ENCODE results near the gene GRAPL.
"Not testable (repeated sequence)": the region's sequence is repeated elsewhere in the genome, so short reads cannot be mapped to it uniquely, and the experiment has no call there.

Gene GRAPL

DNA sequence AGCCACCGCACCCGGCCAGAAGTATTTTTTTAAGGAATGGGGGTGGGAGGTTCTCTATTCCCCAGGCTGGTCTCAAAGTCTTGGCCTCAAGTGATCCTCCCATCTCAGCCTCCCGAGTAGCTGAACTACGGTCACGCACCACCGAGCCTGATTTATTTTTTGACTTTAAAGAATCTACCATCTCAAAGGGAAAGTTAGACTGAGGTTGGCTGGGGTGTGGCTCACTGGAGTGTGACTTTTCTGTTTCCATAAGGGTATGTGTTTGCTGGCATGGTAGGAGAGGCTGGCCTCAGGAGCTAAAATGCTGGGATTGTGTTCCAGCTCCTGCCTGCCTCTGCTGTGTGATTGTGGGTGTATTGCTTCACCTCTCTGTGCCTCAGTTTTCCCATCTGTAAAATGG lies 10.6 kb downstream of the GRAPL start:
- DNase-seq = not testable (repeated sequence)

DNA sequence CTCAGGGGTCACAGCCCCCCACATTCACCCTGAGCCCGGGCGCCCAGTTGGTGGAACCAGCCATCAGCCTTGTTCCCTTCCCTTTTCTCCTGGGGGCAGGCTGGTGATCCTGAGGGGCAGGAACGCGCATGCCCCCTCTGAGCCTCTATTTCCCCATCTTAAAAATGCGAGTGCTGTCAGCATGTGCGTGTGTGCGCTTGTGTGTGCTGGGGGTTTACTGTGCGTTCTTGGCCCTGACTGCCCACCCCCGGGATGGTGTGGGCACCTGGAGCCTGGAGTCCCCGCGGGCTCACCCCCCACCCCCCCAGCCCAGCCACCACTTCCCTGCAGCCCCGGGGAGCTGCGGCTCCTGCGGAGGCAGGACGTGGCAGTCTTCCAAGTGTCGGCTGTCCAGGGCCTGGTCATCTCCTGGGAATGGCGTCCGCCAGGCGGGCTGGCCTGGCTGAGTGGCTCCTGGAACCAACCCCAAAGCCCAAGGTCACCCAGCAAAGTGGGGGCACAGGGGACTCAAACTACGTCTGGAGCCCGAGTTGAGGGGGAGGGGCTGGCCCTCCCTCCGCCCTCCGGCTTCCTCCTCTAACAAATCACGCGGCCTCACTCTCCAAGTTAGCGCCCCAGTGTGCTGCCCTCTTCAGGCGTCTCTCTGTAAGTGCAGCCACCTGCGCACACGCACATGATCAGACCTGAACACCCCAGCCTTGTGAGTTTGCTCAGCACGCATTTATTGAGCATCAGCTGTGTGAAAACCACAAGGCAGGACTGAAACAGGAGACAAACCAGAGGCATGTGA lies 14.2 kb downstream of the GRAPL start:
- not testable (repeated sequence) for DNase-seq

GRCh38 chr17:19142419-19142818 lies 15.0 kb downstream of the GRAPL start:
- DNase-seq = not testable (repeated sequence)

- not testable (repeated sequence) for DNase-seq
These were observed 15.8 kb downstream of the GRAPL start for GRCh38 chr17:19143097-19143777.

DNA sequence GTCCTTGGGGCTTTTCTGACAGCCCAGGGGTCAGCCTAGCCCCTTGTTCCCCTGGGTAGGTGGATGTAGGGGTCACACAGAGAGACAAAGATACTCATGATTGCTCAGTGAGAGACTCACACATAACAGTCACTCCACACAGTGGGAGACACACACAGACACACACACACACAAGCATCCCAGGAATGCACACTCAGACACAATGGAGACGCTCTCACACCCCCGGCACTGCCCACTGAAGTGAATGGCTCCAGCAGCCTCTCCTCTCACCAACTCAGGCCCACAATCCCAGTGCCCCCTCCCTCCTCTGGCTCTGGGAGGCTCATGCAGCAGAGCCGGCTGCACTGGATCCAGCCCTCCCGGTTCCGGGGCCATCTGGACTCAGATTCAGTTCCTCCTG lies 17.0 kb downstream of the GRAPL start:
- DNase-seq = not testable (repeated sequence)

DNA sequence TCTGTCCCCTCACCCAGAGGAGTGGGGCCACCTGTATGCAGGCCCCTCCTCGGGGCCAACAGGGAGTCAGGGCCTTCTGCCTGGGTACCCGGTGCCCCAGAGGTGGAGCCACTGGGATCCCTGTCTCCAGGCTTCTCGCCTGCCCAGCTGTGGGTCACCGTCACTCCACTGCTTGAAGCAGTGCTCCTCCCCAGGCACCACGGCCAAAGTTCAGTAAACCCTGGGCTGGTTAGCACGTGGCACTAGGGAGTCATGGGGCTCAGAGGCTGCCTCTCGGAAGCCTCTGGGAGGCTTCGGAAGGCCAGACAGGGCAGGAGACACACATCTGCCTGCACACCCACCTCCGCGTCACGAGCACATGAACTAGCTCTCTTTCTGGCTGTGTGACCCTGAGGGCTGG lies 18.1 kb downstream of the GRAPL start:
- not testable (repeated sequence) for DNase-seq

- DNase-seq = not testable (repeated sequence)
These were observed 23.6 kb downstream of the GRAPL start for GRCh38 chr17:19150678-19151615.

DNA sequence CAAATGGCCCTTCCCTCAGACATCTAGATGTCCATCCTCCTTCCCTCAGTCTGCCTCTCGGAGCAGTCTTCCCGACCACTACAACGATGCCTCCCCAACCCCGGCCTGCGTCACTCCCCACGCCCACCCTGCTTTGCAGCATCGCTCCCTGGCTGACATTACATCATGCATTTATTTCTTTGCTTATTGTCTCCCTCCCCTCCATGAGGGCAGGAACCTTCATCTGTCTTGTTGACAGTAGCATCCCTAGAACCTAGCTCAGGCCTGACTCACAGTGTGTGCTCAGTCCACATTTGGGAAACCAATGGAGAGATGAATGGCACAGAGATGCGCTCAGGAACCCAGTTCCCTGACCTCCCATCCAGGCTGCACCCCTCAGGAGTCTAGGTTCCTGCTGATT lies 30.2 kb downstream of the GRAPL start:
- not testable (repeated sequence) for DNase-seq

DNA sequence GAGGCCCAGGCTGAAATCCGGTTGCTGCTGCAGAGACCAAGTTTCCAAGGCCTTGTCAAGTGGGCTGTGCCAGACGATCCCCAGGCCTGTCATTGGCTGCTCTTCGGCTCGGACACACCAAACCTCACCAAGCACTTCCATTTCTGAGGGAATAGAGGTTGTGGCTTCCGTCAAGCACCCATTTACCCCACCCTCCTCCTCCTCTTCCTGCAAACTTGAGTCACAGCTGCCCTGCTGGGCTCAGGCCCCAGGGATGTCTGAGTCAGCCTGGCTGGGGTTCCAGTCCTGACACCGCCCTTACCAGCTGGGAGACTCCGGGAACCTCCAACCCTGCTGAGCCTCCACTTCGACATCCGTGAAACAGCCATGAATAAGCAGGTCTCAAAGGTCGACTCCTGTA lies 31.1 kb downstream of the GRAPL start:
- DNase-seq = not testable (repeated sequence)

DNA sequence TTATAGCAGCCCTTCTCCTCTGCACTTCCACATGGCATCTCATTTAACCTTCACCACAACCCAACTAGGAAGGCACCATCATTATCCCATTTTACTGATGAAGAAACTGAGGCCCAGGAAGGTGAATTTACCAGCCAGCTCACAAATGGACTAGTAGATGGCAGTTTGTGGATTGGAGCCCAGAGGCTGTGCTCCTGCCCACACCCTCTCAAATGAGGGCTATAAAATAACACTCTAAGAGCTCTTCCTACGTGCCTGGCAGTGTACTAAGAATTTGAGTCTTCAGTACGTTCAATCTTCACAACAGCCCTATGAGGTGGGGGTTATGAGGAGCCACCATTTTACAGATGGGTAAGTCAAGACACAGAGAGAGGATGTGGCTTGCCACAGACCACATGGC lies 31.5 kb downstream of the GRAPL start:
- DNase-seq = not testable (repeated sequence)

- DNase-seq = not testable (repeated sequence)
These were observed 34.1 kb downstream of the GRAPL start for GRCh38 chr17:19161308-19162107.

DNA sequence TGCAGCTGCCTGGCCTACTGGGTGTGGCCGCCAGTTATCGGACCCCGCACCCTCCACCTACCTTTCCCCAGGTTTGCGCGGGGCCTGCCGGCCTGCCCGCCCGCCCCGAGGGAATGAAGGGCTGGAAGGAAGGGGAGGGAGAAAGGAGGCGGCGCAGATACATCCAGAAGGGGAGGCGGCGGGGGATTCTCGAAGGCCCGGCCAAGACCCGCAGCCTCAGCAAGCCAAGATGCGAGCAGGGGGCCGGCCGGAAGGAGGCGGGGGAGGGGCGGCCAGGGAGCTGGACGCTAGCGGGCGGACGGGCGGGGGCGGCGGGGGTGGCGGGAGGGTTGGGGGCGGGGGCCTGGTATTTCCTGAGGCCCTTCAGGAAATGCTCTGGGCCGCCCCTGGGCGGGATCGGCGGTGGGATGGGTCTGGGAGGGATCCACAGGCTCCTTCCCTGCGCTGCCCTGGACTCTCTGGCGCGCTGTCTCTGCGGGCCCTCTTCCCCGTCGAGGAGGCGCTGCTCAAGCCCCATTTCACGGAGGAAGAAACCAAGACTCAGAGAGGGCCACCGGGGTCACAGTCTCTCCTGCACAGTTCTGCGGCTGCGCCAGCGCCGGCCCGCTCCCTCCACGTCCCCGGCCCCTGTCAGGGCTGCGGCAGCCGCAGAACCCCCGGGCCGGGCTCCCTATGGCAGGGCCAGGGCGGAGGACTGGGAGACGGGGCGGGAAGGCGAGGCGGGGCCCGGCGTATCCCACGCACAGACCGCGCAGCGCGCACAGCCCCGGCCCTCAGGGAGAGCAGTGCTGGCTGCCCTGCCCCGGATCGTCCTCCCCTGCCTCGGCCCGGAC lies 35.2 kb downstream of the GRAPL start:
- DNase-seq = not testable (repeated sequence)

GRCh38 chr17:19174422-19174821 lies 47.0 kb downstream of the GRAPL start:
- DNase-seq = not testable (repeated sequence)

- DNase-seq = not testable (repeated sequence)
These were observed 48.0 kb downstream of the GRAPL start for GRCh38 chr17:19175410-19175809.

DNA sequence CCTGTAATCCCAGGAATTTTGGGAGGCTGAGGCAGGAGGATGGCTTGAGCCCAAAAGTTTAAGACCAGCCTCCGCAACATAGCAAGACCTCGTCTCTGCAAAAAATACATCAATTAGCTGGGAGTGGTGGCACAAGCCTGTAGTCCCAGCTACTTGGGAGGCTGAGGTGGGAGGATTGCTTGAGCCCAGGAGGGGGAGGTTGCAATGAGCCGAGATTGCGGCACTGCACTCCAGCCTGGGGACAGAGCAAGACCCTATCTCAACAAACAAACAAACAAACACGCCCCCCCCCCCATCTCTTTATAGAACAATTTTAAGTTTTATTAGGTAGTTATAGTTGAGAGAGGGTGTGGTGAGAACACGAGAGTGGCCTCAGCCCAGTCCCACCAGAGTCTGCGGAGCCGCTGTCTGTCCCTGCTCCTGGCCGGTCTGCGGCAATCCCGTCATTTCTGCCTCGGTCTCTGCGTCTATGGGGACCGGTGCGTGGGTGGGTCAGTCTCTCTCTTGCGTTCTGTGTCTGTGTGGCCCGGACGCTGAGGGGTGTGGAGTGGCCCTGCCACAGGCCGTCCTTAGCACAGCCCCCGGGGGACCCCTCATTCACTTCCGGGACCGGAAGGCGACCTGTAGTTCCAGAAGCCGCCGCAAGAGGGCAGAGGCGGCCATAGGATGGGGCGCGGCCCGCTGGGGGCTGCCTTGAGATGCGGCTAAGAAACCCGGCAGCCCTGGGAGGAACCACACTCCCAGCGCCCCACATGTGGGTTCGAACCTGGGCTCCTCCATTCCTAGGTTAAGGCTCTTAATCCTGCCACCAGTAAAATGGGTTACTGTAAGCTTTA lies 53.9 kb downstream of the GRAPL start:
- not testable (repeated sequence) for DNase-seq

- DNase-seq = not testable (repeated sequence)
These were observed 60.8 kb downstream of the GRAPL start for GRCh38 chr17:19187883-19188869.

DNA sequence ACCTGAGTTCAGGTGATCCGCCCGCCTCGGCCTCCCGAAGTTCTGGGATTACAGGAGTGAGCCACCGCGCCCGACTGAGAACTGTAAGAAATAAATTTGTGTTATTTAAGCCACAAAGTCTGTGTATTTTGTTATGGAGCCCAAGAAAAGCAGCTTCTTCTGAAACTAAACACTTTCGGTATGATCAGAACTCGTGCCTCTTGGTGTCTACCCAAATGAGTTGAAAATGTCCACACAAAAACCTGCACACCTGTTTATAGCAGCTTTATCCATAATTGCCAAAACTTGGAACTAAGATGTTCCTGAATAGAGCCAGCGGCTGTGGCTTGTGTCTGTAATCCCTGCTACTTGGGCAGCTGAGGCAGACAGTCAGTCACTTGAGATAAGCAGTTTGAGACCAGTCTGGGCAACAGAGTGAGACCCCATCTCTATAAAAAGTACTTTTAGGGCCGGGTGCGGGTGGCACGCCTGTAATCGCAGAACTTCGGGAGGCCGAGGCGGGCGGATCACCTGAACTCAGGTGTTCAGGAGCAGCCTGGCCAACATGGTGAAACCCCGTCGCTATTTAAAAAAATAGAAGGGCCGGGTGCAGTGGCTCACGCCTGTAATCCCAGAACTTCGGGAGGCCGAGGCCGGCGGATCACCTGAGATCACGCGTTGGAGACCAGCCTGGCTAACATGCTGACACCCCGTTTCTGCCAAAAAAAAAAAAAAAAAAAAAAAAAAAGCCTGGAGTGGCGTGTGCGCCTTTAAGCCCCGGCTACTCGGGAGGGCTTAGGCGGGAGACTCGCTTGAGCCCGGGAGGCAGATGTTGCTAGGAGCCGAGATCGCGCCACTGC lies 61.7 kb downstream of the GRAPL start:
- not testable (repeated sequence) for DNase-seq
